NCI-H510A (cell line): ENCODE results near the gene BUD23.
"Not testable (repeated sequence)": the region's sequence is repeated elsewhere in the genome, so short reads cannot be mapped to it uniquely, and the experiment has no call there.

ENCODE experiments used
- DNase-seq: peaks from one replicate; lab custom pipeline; 2025; lab: John Stamatoyannopoulos, UW

The BUD23 gene

DNA sequence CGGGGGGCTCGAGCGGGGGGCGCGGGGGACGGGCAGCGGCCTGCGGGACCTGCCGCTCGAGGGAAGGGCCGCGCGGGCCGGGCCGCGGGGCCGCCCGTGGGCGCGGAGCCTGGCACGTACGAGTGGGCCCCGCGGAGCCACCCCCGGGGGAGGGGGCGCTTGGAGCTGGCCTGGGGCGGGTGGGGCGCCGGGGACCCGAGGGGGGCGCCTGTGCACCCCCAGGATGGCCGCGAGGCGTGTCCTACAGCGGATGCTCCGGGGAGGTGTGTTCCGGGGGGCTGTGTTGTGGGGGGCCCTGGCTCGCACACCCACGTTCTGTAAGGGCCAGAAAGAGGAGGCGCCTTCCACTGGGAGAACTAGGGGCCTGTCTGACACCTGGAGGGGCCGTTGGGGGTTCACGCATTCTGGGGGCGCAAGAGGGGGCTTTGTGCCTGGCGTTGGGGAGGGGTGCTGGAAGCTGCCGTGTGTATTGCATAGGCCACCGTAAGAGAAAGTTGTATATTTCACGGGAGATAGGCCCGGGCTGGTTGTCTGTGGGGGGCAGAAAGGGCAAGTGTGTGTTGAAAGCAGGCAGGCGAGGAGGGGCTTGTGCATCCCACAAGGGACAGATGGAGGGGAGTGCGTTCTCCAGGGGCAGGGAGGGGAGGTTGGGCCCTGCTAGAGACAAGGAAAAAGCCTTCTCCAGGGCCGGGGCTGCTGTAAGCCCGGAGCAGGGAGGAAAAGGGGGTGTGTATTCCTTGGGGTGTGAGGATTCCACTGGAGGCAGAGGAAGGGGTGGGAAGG is 15.1 kb upstream of the BUD23 start:
- no peak for DNase-seq

DNA sequence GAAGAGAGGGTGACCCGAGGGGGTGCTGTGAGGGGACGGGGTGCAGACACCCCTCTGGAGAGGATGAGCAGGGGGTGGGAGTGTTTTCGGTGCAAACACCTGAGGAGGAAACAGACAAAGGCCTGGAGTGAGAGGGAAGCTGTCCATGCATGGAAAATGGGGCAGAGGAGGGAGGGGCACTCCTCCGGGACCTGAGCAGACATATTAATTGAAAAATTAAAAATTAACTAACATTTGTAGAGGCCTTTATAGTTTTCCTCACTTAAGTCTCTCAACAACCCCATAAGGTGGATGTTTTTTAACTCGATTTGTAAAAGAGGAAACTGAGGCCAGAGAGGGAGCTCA is 14.5 kb upstream of the BUD23 start:
- DNase-seq, result no peak

DNA sequence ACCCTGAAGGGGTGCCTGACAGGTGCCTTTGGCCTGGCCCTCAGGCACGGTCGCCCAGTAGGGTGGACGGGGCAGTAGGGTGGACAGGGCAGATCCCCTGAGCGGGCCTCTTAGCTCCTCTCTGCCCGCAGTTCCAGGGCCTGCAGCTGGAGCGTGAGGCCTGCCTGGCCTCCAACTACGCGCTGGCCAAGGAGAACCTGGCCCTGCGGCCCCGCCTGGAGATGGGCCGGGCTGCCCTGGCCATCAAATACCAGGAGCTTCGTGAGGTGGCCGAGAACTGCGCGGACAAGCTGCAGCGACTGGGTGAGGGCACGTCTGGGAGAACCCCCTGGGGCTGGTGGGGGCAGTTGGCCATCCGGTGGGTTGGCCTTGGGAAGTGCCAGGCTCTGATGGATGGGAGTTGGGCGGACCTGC is 14.1 kb upstream of the BUD23 start:
- DNase-seq, result no peak

DNA sequence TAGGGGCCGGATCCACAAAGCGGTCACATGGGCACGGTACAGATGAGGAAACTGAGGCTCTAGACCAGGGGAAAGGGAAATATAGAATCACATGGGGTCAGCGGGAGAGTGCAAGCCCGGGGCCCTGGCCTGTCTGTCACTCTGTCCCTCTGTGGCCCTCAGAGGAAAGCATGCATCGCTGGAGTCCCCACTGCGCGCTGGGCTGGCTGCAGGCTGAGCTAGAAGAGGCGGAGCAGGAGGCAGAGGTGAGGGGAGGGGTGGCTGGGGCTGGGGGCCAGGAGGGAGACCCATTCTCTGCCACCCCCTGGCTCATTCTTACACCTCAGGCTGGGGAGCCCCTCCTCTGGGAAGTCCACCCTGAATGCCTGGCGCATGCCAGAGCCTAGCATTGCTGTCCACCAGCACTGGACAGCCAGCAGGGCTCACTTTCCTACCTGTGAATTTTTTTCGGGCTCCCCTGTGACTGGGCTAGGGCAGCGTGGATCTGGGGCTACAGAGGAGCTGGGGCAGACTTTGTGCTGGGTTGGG is 13.5 kb upstream of the BUD23 start:
- DNase-seq, result no peak

DNA sequence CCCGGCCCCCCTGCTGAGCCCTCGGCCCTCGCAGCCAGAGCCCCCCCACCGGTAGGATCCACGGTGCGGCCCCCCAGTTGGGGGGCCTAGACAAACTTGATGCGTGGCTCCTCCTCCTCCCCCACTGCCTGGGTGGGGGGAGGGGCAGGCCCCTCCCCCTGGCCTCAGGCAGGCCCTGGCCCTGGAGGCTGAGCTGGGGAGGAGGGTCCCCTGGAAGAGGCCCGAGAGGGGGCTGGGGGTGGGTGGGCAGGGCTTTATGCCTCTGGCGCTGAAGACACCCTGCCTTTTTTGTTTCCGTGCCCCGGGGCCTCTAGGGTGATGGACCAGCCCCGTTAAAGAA is 12.1 kb upstream of the BUD23 start:
- DNase-seq, result no peak

DNA sequence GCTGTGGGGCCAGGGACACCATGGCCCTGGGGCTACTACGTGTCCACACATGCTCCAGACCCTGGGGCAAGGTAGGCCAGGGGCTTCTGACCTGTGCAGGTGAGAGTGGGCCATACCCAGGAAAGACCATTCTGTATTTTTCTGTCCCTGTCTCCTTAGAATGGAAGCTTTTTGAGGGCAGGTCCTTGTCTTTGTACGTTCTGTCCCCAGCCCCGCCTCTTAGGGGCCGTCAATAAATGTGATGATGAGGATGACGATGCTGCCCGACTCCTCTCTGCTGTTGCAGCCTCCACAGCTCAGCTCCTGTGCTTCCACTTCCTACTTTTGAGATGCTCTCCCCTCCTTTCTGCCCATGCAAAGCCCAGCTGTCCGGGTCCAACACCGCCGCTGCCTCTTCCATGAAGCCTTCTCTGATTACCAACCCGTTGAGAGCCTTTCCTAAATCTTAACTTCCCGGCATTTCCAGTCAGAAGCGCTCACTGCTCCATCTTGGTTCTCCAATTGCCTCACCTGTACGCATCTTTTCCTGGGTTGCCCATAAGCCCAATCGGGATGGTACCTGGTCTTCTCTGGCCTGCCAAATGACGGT is 11.4 kb upstream of the BUD23 start:
- DNase-seq, result no peak

DNA sequence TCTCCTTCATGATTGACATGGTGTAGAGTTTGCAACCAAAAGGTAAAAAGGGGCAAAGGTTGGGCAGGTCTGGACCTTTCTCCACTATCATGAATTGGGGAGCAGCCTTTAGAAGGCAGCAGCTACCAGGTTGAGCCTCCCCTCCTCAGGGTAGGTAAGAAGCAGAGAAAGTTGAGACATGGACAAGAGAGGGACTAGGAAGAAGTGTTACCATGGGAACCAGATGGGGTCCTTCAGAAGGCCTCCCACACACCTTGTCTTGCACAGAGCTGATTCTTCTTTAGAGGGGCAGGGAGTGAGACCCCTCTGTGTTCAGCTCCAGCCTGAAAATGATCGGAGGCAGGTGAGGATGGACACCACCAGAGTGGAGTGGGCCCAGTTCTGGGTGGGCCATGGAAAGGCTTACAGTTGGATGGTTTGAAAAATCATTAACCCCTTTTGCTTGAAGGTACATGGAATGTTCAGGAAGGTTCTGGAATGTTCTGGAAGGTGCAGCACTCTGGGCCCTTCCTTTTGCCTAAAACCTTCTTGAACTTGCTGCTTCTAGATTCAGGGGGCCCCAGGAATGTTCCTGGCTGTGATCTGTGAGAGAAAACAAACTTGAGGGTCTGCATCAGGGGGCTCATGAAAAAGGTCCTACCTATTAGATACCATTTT is 8.8 kb upstream of the BUD23 start:
- DNase-seq, result no peak

DNA sequence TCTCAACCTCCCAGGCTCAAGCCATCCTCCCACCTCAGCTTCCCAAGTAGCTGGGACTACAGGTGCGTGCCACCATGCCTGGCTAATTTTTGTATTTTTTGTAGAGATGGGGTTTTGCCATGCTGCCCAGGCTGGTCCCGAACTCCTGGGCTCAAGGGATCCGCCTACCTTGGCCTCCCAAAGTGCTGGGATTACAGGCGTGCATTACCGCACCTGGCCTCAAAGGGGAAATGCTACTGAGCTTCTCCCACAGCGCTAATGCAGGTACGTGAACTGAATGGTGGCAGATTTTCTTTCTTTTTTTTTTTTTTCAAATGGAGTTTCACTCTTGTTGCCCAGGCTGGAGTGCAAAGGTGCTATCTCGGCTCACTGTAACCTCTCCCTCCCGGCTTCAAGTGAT is 7.3 kb upstream of the BUD23 start:
- DNase-seq, result not testable (repeated sequence)

DNA sequence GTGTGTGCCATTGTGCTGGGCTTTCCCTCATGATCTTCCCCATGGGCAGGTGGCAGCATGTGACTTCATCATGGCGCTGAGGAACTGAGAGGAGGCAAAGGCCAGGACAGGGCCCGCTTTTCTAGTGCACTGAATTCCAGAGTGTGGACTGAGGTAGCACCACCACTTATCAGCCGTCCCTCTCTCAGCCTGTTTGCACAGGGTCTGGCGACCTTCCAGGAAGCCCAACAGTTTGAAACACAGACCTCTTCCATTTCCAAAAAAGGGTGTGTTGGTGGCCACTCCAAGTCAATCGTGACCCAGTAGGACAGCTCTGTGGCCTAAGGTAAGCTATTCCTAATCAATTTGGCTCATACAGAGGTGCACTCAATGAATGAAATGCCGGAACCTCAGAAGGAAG is 4.5 kb upstream of the BUD23 start:
- no peak for DNase-seq

DNA sequence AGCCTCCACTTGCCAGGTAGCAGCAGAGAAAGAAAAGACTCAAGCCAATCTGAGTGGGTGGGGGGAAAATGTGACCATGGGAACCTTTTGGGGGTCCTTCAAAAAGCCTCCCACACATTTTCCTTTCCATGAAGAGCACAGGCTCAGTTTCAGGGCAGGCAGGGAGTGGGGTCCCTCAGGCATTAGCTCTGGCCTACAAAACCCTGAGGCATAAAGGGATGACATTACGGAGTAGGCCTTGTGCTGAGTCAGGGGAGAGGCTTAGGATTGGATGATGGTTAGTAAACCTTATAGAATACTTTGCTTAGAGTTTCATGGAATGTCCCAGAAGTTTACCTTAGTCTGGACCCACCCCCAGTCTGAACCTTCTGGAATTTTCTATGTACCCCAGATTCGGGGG is 3.7 kb upstream of the BUD23 start:
- DNase-seq, result no peak

DNA sequence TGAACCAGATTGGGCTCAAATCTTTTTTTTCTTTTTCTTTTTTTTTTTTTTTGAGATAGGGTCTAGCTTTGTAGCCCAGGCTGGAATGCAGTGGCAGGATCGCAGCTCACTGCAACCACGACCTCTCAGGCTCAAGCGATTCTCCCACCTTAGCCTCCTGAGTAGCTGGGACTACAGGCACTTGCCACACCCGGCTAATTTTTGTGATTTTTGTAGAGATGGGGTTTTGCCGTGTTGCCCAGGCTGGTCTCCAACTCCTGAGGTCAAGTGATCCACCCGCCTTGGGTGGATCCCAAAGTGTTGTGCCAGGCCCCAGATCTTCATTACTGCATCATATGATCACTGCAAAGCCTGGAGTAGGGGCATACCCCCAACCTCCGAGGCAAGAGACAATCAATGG is 2.9 kb upstream of the BUD23 start:
- DNase-seq, result no peak

DNA sequence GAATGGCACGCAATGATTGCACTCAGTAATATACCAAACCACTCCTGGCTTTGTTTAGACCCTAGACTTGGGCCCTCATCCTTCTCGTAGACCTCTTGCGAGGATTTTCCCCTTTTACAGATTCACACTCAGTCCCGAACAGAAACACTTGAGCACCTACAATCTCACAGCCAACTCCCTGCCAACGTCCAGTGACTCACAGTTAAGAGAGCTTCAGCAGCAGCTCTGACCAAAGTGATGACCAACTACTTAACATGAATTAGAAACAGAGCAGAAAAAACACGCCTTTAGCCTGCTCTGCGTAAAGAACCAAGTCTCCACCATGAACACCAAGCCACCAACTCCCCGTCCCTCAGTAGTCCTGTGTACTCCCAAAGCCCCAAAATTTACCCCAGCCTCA is 2.4 kb upstream of the BUD23 start:
- DNase-seq, result no peak

DNA sequence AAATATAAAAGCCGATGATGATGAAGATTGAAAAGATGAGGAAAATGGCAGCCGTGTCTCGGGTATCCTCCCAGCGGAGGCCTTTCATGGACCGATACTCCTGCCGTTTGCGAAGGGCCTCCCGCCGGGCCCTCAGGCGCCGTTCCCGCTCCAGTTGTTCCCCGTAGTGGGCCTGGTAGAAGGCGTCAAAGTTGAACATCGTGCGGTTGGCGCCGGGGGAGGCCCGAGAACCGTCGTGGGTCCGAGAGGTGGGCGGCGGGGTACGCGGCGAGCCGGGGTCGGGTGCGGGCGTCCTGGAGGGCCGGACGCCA is 697 bp upstream of the BUD23 start:
- DNase-seq, result no peak

DNA sequence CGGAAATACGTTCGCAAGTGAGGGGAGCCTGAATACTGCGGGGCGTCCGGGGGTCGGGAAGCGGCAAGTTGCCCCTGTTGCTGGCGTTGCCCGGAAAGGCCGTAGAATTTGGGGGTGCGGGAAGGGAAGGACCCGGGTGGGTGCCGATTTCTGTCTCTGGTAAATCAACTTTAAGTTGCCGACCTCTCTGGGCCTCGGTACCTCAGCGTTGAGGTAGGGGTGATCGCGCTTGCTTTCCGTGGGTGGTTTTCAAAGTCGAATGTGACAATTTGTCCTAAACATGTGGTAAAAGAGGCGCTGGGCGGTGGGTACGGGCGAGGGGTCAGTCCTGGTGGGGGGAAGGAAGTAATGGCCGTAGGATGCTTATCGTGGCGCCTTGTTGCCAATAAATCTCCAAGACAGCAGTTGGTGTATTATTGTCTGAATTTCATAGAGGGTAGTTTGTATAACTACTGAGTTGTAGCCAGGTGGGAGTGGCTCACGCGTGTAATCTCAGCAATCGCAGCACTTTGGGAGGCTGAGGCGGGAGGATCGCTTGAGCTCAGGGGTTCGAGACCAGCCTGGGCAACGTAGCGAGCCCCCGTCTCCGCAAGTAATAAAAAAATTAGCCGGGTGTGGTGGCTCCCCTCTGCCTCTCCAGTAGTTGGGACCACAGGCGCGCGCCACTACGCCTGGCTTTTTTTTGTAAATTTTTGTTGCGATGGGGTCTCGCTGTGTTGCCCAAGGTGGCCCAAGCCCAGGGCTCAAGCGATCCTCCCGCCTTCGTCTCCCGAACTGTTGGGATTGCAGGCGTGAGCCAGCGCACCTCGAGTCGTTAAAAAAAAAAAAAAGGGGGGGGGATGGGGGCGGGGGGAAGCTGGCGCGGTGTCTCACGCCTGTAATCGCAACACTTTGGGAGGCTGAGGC is 644 bp downstream of the BUD23 start:
- no peak for DNase-seq

DNA sequence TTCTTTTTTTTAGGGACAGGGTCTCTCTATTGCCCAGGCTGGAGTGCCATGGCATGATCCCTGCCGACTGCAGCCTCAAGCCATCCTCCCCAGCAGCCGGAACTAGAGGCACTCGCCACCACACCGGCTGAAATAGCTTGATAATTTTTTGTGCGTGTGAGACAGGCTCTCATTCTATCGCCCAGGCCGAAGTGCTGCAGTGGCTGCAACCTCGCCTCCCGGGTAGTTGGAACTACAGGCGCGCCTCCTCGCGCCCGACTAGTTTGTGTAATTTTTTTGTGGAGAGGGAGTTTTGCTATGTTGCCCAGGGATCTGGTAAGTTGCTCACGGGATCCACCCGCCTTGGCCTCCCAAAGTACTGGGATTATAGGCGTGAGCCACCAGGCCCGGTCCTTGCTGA is 1.9 kb downstream of the BUD23 start:
- DNase-seq, result no peak

DNA sequence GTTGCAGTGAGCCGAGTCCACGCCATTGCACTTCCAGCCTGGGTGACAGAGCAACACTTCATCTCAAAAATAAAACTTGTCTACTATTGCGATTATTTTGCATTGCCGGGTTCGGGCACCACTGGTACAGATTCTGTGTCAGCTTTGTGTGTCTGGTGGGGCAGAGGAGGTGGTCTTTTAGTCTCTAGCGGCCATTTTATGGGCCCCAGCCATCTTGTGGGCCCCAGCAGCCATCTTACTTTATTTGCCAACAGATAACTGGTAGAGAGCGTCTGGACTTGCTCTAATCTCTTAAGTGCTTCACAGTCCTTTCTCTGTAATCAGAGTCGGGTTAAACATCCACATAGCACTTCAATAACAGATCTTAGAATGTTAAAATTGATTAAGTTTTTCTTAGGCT is 4.9 kb downstream of the BUD23 start:
- DNase-seq, result no peak

DNA sequence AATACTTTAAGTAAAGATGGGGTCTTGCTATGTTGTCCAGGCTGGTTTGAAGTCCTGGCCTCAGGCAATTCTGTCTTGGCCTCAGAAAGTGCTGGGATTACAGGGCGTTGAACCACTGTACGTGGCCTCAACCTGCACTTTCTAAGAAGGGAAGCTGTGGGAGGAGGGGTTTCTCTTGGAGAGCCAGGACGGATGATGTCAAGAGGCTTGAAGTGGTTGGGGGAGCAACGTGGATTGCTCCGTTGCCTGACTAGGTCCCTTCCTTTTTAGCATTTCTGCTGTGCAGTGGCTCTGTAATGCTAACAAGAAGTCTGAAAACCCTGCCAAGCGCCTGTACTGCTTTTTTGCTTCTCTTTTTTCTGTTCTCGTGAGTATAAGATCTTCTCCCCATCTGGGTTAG is 7.2 kb downstream of the BUD23 start:
- no peak for DNase-seq

DNA sequence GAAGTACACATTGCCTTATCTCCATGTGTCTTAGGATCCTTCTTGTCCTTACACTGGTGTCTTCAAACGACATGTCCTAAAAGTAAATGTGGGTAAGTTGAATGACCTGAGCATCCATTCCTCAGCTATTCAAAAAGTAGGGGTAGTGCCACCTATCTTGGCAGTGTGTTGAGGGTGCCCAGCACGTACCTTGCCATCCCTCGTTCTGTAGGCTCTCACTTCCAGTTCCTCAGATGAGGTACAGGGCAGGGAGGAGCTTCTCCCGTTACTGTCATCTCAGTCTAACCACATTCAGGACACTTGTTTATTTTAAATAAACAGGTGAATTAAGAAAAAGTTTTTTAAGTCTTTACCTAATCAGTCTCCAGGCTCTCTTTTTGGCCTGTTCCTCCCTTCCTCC is 13.0 kb downstream of the BUD23 start:
- DNase-seq, result no peak

DNA sequence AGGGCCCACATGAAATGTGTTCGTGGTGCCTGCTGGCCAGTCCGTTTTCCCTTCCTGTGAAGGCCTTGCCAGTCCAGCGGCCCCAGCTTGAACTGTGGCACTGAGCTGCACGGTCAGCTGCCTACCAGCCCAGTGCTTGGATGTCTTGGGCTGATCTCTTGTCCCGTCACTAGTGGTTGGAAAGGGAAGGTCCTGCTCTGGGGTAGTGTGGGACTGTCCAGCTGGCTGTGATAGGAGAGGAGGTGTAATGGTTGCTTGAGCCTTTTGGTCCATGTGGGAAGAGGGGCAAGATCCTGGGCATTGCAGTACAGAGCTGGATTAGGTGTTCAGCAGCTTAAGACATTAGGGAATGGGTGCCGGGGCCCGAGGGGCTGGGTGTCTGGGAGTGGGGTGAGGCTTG is 15.0 kb downstream of the BUD23 start:
- DNase-seq, result no peak

DNA sequence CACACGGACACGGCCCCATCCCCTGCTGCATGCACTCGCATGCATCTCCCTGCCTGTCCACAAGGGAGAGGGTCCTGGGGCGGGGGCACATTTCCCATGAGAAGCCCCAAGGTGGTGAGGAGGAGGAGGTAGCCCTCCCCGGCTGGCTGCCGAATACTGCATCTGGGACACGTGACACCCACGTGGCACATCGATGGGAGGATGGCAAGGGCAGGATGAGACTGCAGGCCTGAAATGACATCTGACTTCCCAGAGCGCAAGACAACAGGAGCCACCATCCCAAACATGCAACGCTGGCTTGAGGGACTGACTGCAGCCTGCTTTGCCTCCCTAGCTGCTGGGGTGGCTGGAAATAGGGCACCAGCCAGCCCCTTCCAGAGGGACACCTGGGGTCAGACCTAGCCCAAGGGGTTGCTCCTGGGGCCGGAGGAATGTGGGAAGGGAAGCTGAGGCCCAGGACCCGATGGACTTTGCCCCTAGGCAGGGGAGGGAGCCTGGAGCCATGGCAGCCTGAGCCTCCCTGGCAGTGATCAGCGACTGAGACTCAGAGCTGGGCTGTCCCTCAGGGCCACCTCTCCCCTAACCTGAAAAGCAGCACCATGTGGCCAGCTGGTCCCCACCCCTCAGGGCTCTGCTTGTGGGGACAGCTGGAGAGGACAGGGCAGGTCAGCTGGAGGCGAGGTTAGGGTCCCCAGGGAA is 16.1 kb downstream of the BUD23 start:
- DNase-seq, result no peak

DNA sequence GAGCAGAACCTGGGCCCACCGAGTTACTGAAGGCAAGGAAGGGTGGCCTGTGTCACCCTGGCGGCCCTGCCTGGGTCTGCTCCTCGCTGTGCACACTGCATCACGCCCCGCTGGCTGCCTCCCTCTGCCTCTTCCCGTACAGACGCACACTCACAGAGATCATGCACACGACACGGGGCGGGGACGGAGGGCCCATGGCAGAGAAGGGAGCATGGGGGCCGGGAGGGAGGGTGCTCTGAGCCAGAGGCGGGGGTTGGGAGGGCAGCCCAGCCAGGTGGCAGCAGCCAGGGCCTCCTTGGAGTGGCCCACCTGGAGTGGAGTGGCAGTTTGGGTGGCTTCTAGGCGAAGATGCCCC is 16.6 kb downstream of the BUD23 start:
- no peak for DNase-seq

DNA sequence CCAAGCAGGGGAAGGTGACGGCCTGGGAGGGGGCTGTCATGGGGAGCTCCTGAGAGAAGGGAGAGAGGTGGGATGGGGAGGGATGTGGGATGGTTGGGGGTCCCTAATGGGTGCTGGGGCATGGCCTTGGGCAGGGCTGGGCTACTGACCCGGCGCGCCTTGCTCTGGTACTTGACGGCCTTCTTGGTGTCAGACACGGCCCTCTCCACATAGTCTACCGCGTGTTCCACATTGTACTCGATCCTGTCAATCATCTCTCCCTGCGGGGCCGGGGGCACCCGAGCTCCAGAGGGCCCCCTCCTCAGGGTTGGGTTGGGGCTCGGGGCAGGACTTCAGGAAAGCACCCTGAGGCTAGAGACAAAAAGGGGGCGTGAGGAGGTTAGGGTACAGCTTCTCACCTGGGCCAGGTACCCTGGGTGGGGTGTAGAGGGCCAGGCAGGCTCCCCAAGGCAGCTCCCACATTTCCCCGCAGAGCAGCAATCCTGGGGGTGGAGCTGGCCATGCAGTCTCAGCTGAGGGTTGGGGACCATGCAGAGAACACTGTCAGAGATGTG is 17.3 kb downstream of the BUD23 start:
- DNase-seq, result no peak
